Measurements from ENCODE around the gene TAS2R14.

The TAS2R14 gene

GRCh38 chr12:10939163-10939562 lies at the start of gene TAS2R14:
Gene TAS2R14 (minus strand): TSS chr12:10939263. CDS start chr12:10939207, 56 bp downstream.
- no peak for DNase-seq (ENCODE audit: low spot score)
- in situ Hi-C loops (cut with MboI; ENCODE audit: low pct_unique_long_range_greater_than_20kb, low sequenced_read_pairs, unreplicated experiment) = no loop called here
- no peak for TF ChIP-seq CTCF (IDR thresholded peaks at IDR 0.05; ENCODE audit: extremely low read depth, insufficient read depth, missing control alignments)

- in situ Hi-C loops (cut with MboI; ENCODE audit: low pct_unique_long_range_greater_than_20kb, low sequenced_read_pairs, unreplicated experiment) = no loop called here
- DNase-seq (ENCODE audit: low spot score) = no peak
- no peak for TF ChIP-seq CTCF (IDR thresholded peaks at IDR 0.05; ENCODE audit: extremely low read depth, insufficient read depth, missing control alignments)
Observed at GRCh38 chr12:10986812-10987211, 47.7 kb upstream of the TAS2R14 start, which contains the start of gene TAS2R50. Gene TAS2R50 (minus strand): TSS chr12:10986912. CDS start chr12:10986860, 52 bp downstream.

GRCh38 chr12:10982244-10982643 lies 43.2 kb upstream of the TAS2R14 start:
- TF ChIP-seq CTCF (IDR thresholded peaks at IDR 0.05; ENCODE audit: extremely low read depth, insufficient read depth, missing control alignments) = no peak
- in situ Hi-C loops (cut with MboI; ENCODE audit: low pct_unique_long_range_greater_than_20kb, low sequenced_read_pairs, unreplicated experiment) = no loop called here
- no peak for DNase-seq (ENCODE audit: low spot score)

GRCh38 chr12:10974965-10975364 lies 35.9 kb upstream of the TAS2R14 start:
- DNase-seq (ENCODE audit: low spot score) = no peak
- in situ Hi-C loops (cut with MboI; ENCODE audit: low pct_unique_long_range_greater_than_20kb, low sequenced_read_pairs, unreplicated experiment) = no loop called here
- no peak for TF ChIP-seq CTCF (IDR thresholded peaks at IDR 0.05; ENCODE audit: extremely low read depth, insufficient read depth, missing control alignments)

GRCh38 chr12:10968765-10969456 lies 29.8 kb upstream of the TAS2R14 start:
- no peak for DNase-seq (ENCODE audit: low spot score)
- in situ Hi-C loops (cut with MboI; ENCODE audit: low pct_unique_long_range_greater_than_20kb, low sequenced_read_pairs, unreplicated experiment) = no loop called here
- TF ChIP-seq CTCF (IDR thresholded peaks at IDR 0.05; ENCODE audit: extremely low read depth, insufficient read depth, missing control alignments) = no peak

GRCh38 chr12:10967409-10967808 lies 28.3 kb upstream of the TAS2R14 start:
- in situ Hi-C loops (cut with MboI; ENCODE audit: low pct_unique_long_range_greater_than_20kb, low sequenced_read_pairs, unreplicated experiment) = no loop called here
- DNase-seq (ENCODE audit: low spot score) = no peak
- TF ChIP-seq CTCF (IDR thresholded peaks at IDR 0.05; ENCODE audit: extremely low read depth, insufficient read depth, missing control alignments) = no peak
